Fibroblast of lung (primary cell): Measurements from ENCODE around the gene RNPEP.

ENCODE experiments used
- CTCF ChIP-seq, 2 donors: IDR thresholded peaks in 1 of 2; conservative IDR thresholded peaks in 1 of 2; 1 replicate in 1 of 2; 2 replicates in 1 of 2; pipeline ENCODE4 v1.5.1; 2011 to 2012; ENCODE audit warnings: low read length in 2 of 2, control low read depth in 1 of 2, inconsistent platforms in 1 of 2, low read depth in 1 of 2, mild to moderate bottlenecking in 1 of 2
- EZH2 ChIP-seq: IDR thresholded peaks from 2 replicates; pipeline ENCODE4 v1.5.1; 2012; ENCODE audit warnings: low read length, control low read depth, mild to moderate bottlenecking; ENCODE audit errors: missing control alignments

- TF ChIP-seq CTCF (conservative IDR thresholded peaks at IDR 0.05 in 1 of 2, IDR thresholded peaks at IDR 0.05 in 1 of 2; ENCODE audit: low read depth in 1 of 2, low read length in 2 of 2) (no peak), EZH2 (no peak)
Measured at GRCh38 chr1:202023001-202023433, 40.6 kb downstream of the RNPEP start.
